ENCODE results near the gene PCDHGA1.
"Not testable (repeated sequence)": the region's sequence is repeated elsewhere in the genome, so short reads cannot be mapped to it uniquely, and the experiment has no call there.

PCDHGA1 gene
- 0 to 0.42 reads per million in 2 donors for total RNA-seq

- no peak for DNase-seq
These were observed at the start of gene PCDHGA1 for GRCh38 chr5:141330299-141331080. Gene PCDHGA1 (plus strand): TSS chr5:141330514.

DNA sequence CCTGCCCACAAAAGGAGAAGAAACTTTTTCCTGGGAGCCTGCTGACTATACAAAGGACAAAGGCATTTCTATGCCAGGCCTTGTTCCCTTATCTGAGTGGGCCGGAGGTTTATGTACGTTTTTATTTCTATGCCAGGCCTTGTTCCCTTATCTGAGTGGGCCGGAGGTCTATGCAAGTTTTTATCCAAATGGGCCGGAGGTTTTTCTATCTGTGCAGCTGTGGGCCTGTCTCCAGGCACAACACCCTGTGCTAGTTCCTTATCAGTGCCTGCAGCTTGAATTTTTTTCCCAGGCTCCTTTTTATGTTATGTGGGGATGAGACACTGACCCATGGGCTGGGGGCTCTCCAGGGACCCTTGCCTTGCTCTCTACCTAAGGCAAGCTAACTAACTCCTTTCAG lies 31.9 kb upstream of the PCDHGA1 start:
- DNase-seq, result no peak

- no peak for DNase-seq
These were observed 26.6 kb upstream of the PCDHGA1 start, which contains the start of gene SLC25A2 for GRCh38 chr5:141303756-141304155. Gene SLC25A2 (minus strand): TSS chr5:141304049. CDS start chr5:141303865, 184 bp downstream.

- no peak for DNase-seq
These were observed 23.7 kb upstream of the PCDHGA1 start for GRCh38 chr5:141306630-141307029.

DNA sequence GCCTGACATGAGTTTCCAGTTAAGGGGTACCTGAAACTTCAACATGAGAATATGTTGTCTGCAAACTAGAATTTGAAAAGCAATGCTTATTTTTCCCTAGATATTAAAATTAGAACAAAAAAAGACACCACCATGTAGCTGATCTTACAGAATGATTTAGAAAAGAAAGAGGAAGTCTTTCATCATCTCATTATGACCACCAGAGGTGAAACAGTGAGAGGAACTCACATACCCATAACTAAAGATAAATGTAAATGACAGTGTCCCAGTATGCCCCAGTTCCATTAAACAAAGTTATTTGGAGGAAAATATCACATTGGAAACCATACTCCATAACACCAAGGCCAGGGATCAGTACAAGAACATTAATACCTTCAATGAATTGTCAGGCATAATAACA lies 16.6 kb upstream of the PCDHGA1 start:
- no peak for DNase-seq

GRCh38 chr5:141316963-141317362 lies 13.4 kb upstream of the PCDHGA1 start:
- DNase-seq, result not testable (repeated sequence)

GRCh38 chr5:141319202-141319601 lies 11.1 kb upstream of the PCDHGA1 start:
- no peak for DNase-seq

GRCh38 chr5:141319699-141320098 lies 10.6 kb upstream of the PCDHGA1 start:
- DNase-seq, result no peak

DNA sequence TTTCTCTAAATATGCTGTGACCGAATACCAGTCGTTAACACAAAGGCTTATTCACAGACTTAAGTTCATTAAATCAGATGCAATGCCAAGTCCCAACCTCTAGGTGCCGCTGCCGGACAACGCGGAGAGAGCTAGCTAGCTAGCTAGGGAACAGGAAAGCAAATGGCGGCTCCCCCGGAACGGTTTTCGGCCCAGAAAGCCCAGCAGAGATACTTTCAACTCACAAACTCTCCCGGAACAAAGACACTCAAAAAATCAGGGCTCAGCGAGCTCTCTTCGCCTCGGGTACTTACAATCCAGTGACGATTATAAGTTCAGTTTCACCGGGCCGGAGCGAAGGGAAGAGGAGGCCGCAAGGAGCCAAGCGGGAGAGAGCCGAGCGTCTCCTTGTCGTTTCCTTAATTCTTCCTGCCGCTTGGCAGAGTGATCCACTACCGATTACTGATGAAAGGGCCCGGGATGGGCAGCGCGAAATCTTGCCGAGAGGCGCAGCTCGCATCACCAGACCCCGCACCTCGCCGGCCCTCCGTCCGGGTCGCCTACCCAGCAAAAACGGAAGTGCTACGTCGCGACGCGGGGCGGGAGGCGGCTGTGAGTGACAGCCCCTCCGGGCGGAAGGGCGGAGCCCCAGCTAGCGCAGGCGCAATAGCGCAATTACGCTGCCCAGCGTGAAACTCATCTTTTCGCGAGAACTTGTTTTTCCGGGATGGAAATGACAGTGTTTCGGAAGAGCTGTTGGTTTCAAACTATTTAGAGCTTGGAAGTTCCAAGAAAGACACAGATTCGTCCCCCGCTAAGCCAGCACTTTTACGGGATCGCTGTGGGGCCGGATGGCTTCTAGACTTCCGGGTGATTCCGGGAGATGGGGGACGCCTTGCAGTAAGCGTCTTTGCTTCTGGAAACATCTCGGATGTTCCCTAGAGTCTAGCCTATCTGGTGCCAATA lies 9.8 kb upstream of the PCDHGA1 start, which contains the start of gene TAF7:
TSS of gene TAF7 (minus strand) at position 560 of the 945 bp plus-strand sequence. CDS start 740 bp downstream, outside the sequence.
- DNase-seq, result peak; percentile 87

- no peak for DNase-seq
These were observed 8.1 kb upstream of the PCDHGA1 start for GRCh38 chr5:141322261-141322660.

DNA sequence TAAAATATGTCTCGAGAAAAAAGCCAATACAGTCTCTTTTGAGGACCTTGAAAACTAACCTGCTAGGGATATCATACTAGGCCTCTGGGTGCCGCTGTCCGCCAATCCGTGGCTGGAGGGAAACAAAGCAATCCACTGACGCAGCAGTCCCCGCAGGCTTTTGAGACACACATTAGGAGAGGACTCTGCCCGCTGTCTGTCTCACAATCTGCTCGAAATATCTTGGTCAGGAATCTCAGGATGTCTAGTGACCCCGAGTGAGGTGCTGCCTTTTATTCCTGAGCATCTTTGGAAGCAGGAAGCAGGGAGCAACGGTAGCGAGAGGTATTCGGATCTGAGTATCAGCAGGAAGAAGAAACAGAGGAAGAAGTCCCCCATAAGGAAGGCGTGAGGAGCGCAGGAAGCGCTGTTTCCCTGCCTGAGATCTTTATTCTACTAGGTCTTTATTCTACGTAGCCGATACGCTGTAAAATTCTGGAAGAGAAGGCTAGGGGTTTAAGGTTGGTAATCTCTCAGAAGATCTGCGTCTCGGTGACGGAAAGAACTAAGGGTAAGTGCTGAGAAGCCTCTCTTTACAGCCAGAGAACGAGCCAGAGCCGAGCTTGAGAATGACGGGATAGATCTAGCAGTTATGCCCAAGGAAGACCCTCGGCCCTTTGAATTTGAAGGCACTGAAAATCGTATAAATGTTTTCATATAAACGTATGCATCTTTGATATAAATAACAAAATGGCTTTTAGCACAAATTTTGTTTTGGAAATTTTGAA lies 4.0 kb upstream of the PCDHGA1 start:
- peak; percentile 53 for DNase-seq

GRCh38 chr5:141328231-141328630 lies 2.1 kb upstream of the PCDHGA1 start:
- DNase-seq, result no peak

- not testable (repeated sequence) for DNase-seq
These were observed 2.3 kb downstream of the PCDHGA1 start for GRCh38 chr5:141332571-141332970.

- DNase-seq, result no peak
These were observed 8.4 kb downstream of the PCDHGA1 start, which contains the start of gene PCDHGA2 for GRCh38 chr5:141338538-141339306. Gene PCDHGA2 (plus strand): TSS chr5:141338760.

DNA sequence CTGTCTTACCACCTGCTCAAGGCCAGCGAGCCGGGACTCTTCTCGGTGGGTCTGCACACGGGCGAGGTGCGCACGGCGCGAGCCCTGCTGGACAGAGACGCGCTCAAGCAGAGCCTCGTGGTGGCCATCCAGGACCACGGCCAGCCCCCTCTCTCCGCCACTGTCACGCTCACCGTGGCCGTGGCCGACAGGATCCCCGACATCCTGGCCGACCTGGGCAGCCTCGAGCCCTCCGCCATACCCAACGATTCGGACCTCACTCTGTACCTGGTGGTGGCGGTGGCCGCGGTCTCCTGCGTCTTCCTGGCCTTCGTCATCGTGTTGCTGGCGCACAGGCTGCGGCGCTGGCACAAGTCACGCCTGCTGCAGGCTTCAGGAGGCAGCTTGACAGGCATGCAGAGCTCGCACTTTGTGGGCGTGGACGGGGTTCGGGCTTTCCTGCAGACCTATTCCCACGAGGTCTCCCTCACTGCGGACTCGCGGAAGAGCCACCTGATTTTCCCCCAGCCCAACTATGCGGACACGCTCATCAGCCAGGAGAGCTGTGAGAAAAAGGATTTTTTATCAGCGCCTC lies 10.6 kb downstream of the PCDHGA1 start:
- not testable (repeated sequence) for DNase-seq

DNA sequence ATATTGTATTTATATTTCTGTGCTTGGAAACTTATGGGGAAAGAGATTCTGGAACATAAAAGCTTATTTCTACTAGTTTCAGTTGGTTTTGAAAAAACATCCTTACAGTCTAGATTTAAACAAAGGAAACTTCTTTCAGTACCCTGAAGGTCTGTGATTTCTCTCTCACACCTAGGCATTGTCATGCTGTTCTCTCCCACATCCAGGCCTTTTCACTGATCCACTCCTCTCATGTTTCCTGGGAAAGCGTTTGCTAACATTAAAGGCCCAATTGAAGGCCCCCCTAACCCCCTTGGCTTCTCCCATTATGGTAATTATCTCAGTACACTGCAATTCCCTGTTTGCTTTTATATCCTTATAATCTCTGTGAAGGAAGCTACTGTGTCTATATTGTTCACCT lies 12.5 kb downstream of the PCDHGA1 start:
- DNase-seq, result no peak

DNA sequence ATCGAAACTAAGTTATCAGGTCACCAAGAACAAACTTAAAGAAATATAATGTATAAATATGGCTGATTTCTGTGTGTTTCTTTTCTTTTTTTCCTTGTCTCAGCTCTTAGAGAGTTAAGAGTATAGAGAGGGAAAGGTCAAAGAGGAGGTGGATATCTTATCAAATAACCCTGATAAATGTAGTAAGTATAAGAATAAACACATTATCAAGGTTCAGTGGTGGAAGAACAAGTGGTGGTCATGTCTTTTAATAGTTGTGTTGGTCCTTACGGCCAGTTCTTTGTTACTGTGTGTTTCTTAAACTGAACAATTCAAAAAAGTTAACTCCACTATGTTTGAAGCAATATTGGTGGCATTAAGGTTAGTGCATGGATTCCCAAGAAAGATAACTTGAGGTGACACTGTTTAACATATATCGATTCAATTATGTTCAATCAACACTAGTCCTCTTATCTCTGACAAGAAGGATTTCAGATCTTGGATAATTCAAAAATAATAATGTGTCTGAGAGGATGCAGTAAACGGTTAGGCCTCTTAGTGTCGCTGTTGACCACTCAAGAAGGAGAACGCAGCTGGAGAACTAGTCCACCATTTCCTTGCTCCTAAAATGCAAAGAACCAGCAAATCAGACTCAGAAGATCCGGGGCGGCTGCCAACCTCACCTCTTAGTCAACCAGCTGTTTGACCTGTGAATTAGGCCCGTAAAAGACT lies 13.1 kb downstream of the PCDHGA1 start, which contains the start of gene PCDHGA3:
TSS of gene PCDHGA3 (plus strand) at position 588 of the 711 bp plus-strand sequence. CDS start 205 bp downstream, outside the sequence.
- no peak for DNase-seq

GRCh38 chr5:141343953-141344463 lies 13.7 kb downstream of the PCDHGA1 start:
- no peak for DNase-seq

DNA sequence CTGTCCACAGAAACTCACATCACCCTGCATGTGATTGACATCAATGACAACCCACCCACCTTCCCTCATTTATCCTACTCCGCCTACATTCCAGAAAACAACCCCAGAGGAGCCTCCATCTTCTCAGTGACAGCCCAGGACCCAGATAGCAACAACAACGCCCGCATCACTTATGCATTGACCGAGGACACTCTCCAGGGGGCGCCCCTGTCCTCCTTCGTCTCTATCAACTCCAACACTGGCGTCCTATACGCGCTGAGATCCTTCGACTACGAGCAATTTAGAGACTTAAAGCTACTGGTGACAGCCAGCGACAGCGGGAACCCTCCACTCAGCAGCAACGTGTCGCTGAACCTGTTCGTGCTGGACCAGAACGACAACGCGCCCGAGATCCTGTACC lies 15.0 kb downstream of the PCDHGA1 start:
- no peak for DNase-seq

DNA sequence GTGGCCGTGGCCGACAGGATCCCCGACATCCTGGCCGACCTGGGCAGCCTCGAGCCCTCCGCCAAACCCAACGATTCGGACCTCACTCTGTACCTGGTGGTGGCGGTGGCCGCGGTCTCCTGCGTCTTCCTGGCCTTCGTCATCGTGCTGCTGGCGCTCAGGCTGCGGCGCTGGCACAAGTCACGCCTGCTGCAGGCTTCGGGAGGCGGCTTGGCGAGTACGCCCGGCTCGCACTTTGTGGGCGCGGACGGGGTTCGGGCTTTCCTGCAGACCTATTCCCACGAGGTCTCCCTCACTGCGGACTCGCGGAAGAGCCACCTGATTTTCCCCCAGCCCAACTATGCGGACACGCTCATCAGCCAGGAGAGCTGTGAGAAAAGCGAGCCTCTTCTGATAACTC lies 15.7 kb downstream of the PCDHGA1 start:
- not testable (repeated sequence) for DNase-seq

Measured in T-helper 9 cell (primary cell).